Right atrium auricular region (tissue), 2 donors: ENCODE data around the gene PTPRK. TPM values are rescaled to one million over a fixed set of nuclear protein-coding genes. Genes with fewer than 3 reads are reported as not detected.

ENCODE experiments used
- DNase-seq: peaks from one replicate; pipeline ENCODE4 v3.0.0-alpha.2; 2019; ENCODE audit warnings: low spot score
- H3K27ac ChIP-seq, 2 donors: fragments of 200-600 bp; sonication (generic); 1 replicate in 1 of 2; 2 replicates in 1 of 2; pipeline ENCODE4 v1.5.1; 2016 to 2019
- H3K27me3 ChIP-seq, 2 donors: fragments of 200-600 bp; sonication (generic); one replicate each; pipeline versions ENCODE4 v1.5.1 to v1.6.0; 2017 to 2019
- H3K36me3 ChIP-seq: fragments of 200-600 bp; sonication (generic); one replicate; pipeline ENCODE4 v1.5.1; 2016
- H3K4me1 ChIP-seq, 2 donors: fragments of 200-600 bp; sonication (generic); one replicate each; pipeline versions ENCODE4 v1.5.1 to v1.6.0; 2017 to 2019
- H3K4me3 ChIP-seq, 2 donors: fragments of 200-600 bp; sonication (generic); 1 replicate in 1 of 2; 2 replicates in 1 of 2; pipeline ENCODE4 v1.5.1; 2017 to 2019; ENCODE audit warnings: mild to moderate bottlenecking in 1 of 2, moderate library complexity in 1 of 2
- H3K9me3 ChIP-seq, 2 donors: fragments of 200-600 bp; sonication (generic); one replicate each; pipeline ENCODE4 v1.5.1; 2019
- total RNA-seq, 2 donors: library from RNA; depleted of rRNA; stranded (reverse); fragments of >200 nt; gene quantifications; one replicate each; pipeline ENCODE4 v1.1.0, GENCODE V29; 2016
- TF ChIP-seq, protein P1 (sequence below), 2 donors: fragments of 200-600 bp; sonication (generic); IDR thresholded peaks; one replicate each; pipeline ENCODE4 v1.5.1; 2019; ENCODE audit warnings: antibody characterized with exemption in 2 of 2

The PTPRK gene
- total RNA-seq, 2 donors from 2014 or later, result 24.5 to 36.4 TPM

DNA sequence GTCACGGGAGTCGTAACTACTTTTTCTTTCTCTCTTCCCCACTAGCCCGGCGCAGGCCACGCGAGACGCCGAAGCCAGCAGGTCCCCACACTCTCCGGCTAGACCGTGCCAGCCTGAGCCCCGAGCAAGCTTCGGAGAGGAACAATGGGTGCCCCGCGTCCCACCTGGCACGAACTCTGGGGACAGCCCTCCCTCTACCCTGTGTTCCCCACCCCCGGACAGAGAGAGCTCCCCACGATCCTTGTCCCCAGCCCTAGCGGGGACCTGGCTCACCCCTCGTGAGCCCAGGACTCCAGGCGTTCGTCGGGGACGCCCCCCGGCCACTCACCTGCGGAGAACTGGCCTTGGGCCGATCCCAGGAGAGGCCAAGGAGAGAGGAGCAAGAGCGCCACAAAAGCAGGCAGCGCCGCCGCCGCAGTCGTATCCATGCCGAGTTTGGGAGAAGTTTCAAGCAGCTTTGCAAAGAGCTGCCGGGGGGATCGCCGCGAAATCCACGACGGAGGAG lies 416 bp downstream of the PTPRK start:
- no peaks in the 10 kb centered on the region for H3K9me3 ChIP-seq
- no peaks in the 10 kb centered on the region for H3K36me3 ChIP-seq
- H3K4me1 ChIP-seq, result peaks cover 0 to 41% of the 10 kb centered on the region in 2 donors
- H3K27ac ChIP-seq, result peak overlapping the region; percentile 95 to 97
- peak overlapping the region; percentile 78 to 90 for H3K4me3 ChIP-seq
- TF ChIP-seq, protein P1, sequence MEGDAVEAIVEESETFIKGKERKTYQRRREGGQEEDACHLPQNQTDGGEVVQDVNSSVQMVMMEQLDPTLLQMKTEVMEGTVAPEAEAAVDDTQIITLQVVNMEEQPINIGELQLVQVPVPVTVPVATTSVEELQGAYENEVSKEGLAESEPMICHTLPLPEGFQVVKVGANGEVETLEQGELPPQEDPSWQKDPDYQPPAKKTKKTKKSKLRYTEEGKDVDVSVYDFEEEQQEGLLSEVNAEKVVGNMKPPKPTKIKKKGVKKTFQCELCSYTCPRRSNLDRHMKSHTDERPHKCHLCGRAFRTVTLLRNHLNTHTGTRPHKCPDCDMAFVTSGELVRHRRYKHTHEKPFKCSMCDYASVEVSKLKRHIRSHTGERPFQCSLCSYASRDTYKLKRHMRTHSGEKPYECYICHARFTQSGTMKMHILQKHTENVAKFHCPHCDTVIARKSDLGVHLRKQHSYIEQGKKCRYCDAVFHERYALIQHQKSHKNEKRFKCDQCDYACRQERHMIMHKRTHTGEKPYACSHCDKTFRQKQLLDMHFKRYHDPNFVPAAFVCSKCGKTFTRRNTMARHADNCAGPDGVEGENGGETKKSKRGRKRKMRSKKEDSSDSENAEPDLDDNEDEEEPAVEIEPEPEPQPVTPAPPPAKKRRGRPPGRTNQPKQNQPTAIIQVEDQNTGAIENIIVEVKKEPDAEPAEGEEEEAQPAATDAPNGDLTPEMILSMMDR (IDR thresholded peaks at IDR 0.05), result no peak
- no peaks in the 10 kb centered on the region for H3K27me3 ChIP-seq
- DNase-seq, result peak; percentile 65

DNA sequence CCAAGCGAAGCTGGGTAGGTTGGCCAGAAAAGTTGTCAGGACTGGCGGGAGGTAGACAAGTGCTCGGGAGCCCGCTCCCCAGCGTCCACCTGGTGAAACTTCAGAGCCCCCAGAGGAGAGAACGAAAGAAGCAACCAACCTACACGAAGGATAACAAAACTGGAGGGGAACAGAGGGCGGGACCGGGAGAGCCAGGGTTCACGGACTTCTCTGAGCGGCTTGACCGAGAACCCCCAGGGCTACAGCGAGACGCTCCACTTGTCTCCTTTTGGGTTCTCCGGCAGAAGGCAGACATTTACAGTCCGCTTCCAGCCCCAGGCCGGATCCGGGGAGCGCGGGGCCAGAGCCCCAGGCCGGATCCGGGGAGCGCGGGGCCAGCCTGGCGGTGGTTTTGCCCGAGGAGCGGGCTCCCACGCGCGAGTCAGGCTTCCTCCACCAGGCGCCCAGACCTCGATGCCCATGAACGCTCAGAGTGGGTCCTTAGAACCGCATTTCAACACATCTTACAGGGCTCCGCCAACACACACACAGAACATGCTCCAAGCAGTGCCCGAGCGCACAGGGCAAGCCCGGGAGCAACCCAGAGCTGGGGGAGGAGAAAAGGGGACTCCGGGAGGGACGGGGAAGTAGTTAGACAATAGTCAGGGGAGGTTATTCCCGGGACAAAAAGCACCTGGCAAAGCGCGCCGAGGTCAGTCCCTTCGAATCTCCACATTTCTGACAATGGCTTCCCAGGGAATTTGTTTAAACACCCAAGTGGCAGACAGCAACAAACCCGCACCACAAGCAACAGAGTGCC lies 1.1 kb downstream of the PTPRK start:
- Histone ChIP-seq H3K4me1 (peaks cover 0 to 45% of the 10 kb centered on the region in 2 donors), H3K27ac (peak overlapping the region; percentile 95 to 97), H3K27me3 (no peaks in the 10 kb centered on the region), H3K9me3 (no peaks in the 10 kb centered on the region), H3K4me3 (peak overlapping the region; percentile 78 to 90), H3K36me3 (no peaks in the 10 kb centered on the region)
- TF ChIP-seq, protein P1 (IDR thresholded peaks at IDR 0.05), result no peak
- DNase-seq, result peak; percentile 63

DNA sequence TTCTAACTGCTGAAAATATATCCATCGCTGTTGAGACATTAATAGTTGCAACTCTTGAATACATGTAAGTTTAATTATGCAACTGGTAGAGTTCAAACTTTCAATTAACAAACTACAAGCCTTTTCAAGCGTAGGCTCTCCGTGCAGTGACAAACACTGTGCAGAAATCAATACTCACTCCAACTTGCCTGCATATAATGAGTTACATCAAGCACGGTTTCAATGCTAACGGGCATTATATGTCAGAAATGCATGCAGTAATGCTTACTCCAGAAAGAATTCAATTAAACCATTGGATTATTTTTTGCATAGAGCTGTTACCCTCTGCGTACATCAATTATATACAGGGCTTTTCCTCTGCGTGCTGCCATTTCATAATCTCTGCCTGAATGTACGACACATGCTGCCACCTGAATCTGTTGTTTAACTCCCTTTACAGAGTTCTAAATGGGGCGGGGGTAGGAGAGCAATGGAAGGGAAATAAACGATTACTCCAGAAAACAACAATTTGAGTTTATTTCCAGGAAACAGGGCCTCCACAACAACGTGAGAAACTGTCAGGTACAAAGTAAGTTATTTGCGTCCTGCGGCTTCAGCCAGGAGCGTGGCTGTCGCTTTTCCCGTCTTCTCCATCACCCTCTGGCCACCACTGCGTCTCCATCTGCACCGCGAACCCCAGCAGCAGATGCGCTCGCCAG lies 1.8 kb downstream of the PTPRK start:
- TF ChIP-seq, protein P1 (IDR thresholded peaks at IDR 0.05), result no peak
- H3K4me1 ChIP-seq, result peaks cover 0 to 50% of the 10 kb centered on the region in 2 donors
- peak overlapping the region; percentile 78 to 90 for H3K4me3 ChIP-seq
- DNase-seq, result no peak
- no peaks in the 10 kb centered on the region for H3K9me3 ChIP-seq
- H3K27me3 ChIP-seq, result no peaks in the 10 kb centered on the region
- H3K36me3 ChIP-seq, result no peaks in the 10 kb centered on the region
- H3K27ac ChIP-seq, result peak overlapping the region; percentile 95 to 97

DNA sequence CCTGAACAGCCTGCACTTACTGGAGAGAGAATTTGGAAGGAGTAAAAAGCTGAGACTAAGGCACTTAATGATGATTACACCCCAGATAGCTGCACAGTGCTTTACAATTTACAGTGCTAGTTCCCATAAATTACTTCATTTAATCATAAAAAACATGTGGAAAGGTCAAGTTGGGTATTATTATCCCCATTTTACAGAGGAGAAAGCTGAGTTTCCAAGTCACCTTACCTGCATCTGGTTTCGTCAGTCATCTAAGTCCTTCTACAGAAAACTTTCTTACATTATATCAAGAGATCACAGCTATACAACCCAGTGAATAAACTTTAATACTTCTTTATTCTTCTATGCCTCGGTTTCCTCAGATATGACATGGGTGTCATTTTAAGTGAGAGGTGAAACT lies 3.3 kb downstream of the PTPRK start:
- H3K4me1 ChIP-seq, result peaks cover 0 to 50% of the 10 kb centered on the region in 2 donors
- TF ChIP-seq, protein P1 (IDR thresholded peaks at IDR 0.05), result no peak
- H3K4me3 ChIP-seq, result no peak overlapping the region
- no peak for DNase-seq
- H3K9me3 ChIP-seq, result no peaks in the 10 kb centered on the region
- H3K27me3 ChIP-seq, result no peaks in the 10 kb centered on the region
- H3K36me3 ChIP-seq, result no peaks in the 10 kb centered on the region
- H3K27ac ChIP-seq, result no peak overlapping the region

DNA sequence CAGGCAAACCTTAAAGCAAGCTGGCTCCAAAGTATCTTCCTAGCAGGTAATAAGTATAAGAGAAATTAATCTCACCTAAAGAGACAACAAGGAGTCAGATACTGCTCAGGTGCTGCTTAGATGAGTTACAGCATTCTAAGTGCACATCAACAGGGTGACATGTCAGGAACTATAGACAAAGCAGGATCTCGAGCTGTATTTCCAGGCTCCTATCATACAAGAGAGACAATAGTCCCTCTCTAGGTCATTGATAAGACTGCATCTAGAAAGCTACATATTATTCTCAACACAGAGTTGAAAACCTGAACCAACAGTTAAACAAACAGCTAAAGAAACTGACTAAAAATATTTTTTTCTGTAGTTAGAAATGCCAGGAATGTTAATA lies 3.9 kb downstream of the PTPRK start:
- no peaks in the 10 kb centered on the region for H3K36me3 ChIP-seq
- no peaks in the 10 kb centered on the region for H3K27me3 ChIP-seq
- H3K9me3 ChIP-seq, result no peaks in the 10 kb centered on the region
- TF ChIP-seq, protein P1 (IDR thresholded peaks at IDR 0.05), result peak in 1 of 2 donors; percentile 36
- H3K27ac ChIP-seq, result peak overlapping the region; percentile 23 to 58
- H3K4me1 ChIP-seq, result peaks cover 0 to 53% of the 10 kb centered on the region in 2 donors
- H3K4me3 ChIP-seq, result no peak overlapping the region
- DNase-seq, result no peak
